HEK293T (cell line): ENCODE measurements around the gene ENPP6.

Experiments
- ARNT ChIP-seq: fragments of 450-650 bp; IDR thresholded peaks from 2 replicates; pipeline ENCODE4 v1.6.1; 2017; ENCODE audit warnings: mild to moderate bottlenecking
- BHLHE40 ChIP-seq: fragments of 450-650 bp; IDR thresholded peaks from 2 replicates; pipeline ENCODE4 v1.6.1; 2016; ENCODE audit warnings: mild to moderate bottlenecking, moderate library complexity, borderline replicate concordance
- ELF4 ChIP-seq: fragments of 450-650 bp; IDR thresholded peaks from 2 replicates; pipeline ENCODE4 v1.6.1; 2017; ENCODE audit warnings: antibody characterized with exemption
- FOXM1 ChIP-seq: fragments of 450-650 bp; IDR thresholded peaks from 2 replicates; pipeline ENCODE4 v1.6.1; 2017; ENCODE audit warnings: mild to moderate bottlenecking, borderline replicate concordance
- HDGF ChIP-seq: fragments of 450-650 bp; IDR thresholded peaks from 2 replicates; pipeline ENCODE4 v1.6.1; 2017; ENCODE audit warnings: antibody characterized with exemption, borderline replicate concordance
- LEF1 ChIP-seq: fragments of 450-650 bp; IDR thresholded peaks from 2 replicates; pipeline ENCODE4 v1.6.1; 2017; ENCODE audit warnings: mild to moderate bottlenecking, borderline replicate concordance
- NFRKB ChIP-seq: fragments of 450-650 bp; IDR thresholded peaks from 2 replicates; pipeline ENCODE4 v1.6.1; 2016; ENCODE audit warnings: mild to moderate bottlenecking, moderate library complexity
- SP1 ChIP-seq: fragments of 450-650 bp; IDR thresholded peaks from 2 replicates; pipeline ENCODE4 v1.6.1; 2017
- SUZ12 ChIP-seq: fragments of 450-650 bp; IDR thresholded peaks from 2 replicates; pipeline ENCODE4 v1.6.1; 2016; ENCODE audit warnings: mild to moderate bottlenecking
- TARDBP ChIP-seq: fragments of 450-650 bp; IDR thresholded peaks from 2 replicates; pipeline ENCODE4 v1.6.1; 2016

GRCh38 chr4:184150102-184150839 is 67.4 kb downstream of the ENPP6 start:
- no peak for TF ChIP-seq ELF4
- TF ChIP-seq SP1, result no peak
- no peak for TF ChIP-seq BHLHE40
- TF ChIP-seq TARDBP, result no peak
- TF ChIP-seq ARNT, result no peak
- TF ChIP-seq SUZ12, result no peak
- no peak for TF ChIP-seq NFRKB
- no peak for TF ChIP-seq FOXM1
- no peak for TF ChIP-seq HDGF
- TF ChIP-seq LEF1, result no peak
